ENCODE results near the gene ABCC1. TPM values are rescaled to one million over a fixed set of nuclear protein-coding genes. Genes with fewer than 3 reads are reported as not detected.
"Not testable (repeated sequence)": the region's sequence is repeated elsewhere in the genome, so short reads cannot be mapped to it uniquely, and the experiment has no call there.

The ABCC1 gene
- total RNA-seq, 2 donors from 2014 or later: 78.0 to 84.0 TPM

- no peak overlapping the region for H3K4me3 Mint-ChIP-seq
- peaks cover 49% of the 10 kb centered on the region for H3K36me3 Mint-ChIP-seq (ENCODE audit: low read depth)
- no peaks in the 10 kb centered on the region for H3K27me3 Mint-ChIP-seq
- peak overlapping the region; percentile 52 for H3K27ac Mint-ChIP-seq
- H3K9me3 Mint-ChIP-seq: peaks cover 10% of the 10 kb centered on the region
- peaks cover 9% of the 10 kb centered on the region for H3K4me1 Mint-ChIP-seq
- peak; percentile 48 for ATAC-seq (replicated peaks)
These were observed 20.8 kb downstream of the ABCC1 start for GRCh38 chr16:15970202-15970601.

- Mint-ChIP-seq H3K4me3 (no peak overlapping the region), H3K4me1 (peaks cover 9% of the 10 kb centered on the region), H3K27ac (no peak overlapping the region), H3K27me3 (no peaks in the 10 kb centered on the region), H3K9me3 (peaks cover 10% of the 10 kb centered on the region), H3K36me3 (ENCODE audit: low read depth) (peaks cover 54% of the 10 kb centered on the region)
- ATAC-seq (replicated peaks): no peak
These were observed 21.5 kb downstream of the ABCC1 start for GRCh38 chr16:15970743-15971439.

- no peak overlapping the region for H3K27ac Mint-ChIP-seq
- no peaks in the 10 kb centered on the region for H3K27me3 Mint-ChIP-seq
- H3K4me1 Mint-ChIP-seq: peaks cover 14% of the 10 kb centered on the region
- peaks cover 59% of the 10 kb centered on the region for H3K36me3 Mint-ChIP-seq (ENCODE audit: low read depth)
- H3K4me3 Mint-ChIP-seq: no peak overlapping the region
- no peak for ATAC-seq (replicated peaks)
- H3K9me3 Mint-ChIP-seq: peaks cover 10% of the 10 kb centered on the region
These were observed 22.0 kb downstream of the ABCC1 start for GRCh38 chr16:15971440-15971815.

- ATAC-seq (replicated peaks): no peak
- Mint-ChIP-seq H3K27me3 (no peaks in the 10 kb centered on the region), H3K9me3 (peaks cover 10% of the 10 kb centered on the region), H3K4me3 (no peak overlapping the region), H3K27ac (no peak overlapping the region), H3K4me1 (peaks cover 21% of the 10 kb centered on the region), H3K36me3 (ENCODE audit: low read depth) (peaks cover 68% of the 10 kb centered on the region)
These were observed 22.8 kb downstream of the ABCC1 start for GRCh38 chr16:15972046-15972868.

- Mint-ChIP-seq H3K36me3 (ENCODE audit: low read depth) (peaks cover 69% of the 10 kb centered on the region), H3K4me1 (peaks cover 22% of the 10 kb centered on the region), H3K4me3 (no peak overlapping the region), H3K9me3 (peaks cover 12% of the 10 kb centered on the region), H3K27me3 (no peaks in the 10 kb centered on the region), H3K27ac (no peak overlapping the region)
- ATAC-seq (replicated peaks): no peak
These were observed 24.0 kb downstream of the ABCC1 start for GRCh38 chr16:15973421-15973820.

GRCh38 chr16:15974057-15974456 lies 24.6 kb downstream of the ABCC1 start:
- peak overlapping the region; percentile 52 for H3K27ac Mint-ChIP-seq
- ATAC-seq (replicated peaks): no peak
- peaks cover 26% of the 10 kb centered on the region for H3K4me1 Mint-ChIP-seq
- no peak overlapping the region for H3K4me3 Mint-ChIP-seq
- peaks cover 16% of the 10 kb centered on the region for H3K9me3 Mint-ChIP-seq
- no peaks in the 10 kb centered on the region for H3K27me3 Mint-ChIP-seq
- H3K36me3 Mint-ChIP-seq (ENCODE audit: low read depth): peaks cover 71% of the 10 kb centered on the region

- Mint-ChIP-seq H3K36me3 (ENCODE audit: low read depth) (peaks cover 80% of the 10 kb centered on the region), H3K27me3 (no peaks in the 10 kb centered on the region), H3K9me3 (peaks cover 22% of the 10 kb centered on the region), H3K27ac (peak overlapping the region; percentile 78), H3K4me1 (peaks cover 24% of the 10 kb centered on the region), H3K4me3 (no peak overlapping the region)
- no peak for ATAC-seq (replicated peaks)
These were observed 25.8 kb downstream of the ABCC1 start for GRCh38 chr16:15975172-15975571.

- H3K4me1 Mint-ChIP-seq: peaks cover 21% of the 10 kb centered on the region
- no peak for ATAC-seq (replicated peaks)
- peak overlapping the region; percentile 78 for H3K27ac Mint-ChIP-seq
- H3K36me3 Mint-ChIP-seq (ENCODE audit: low read depth): peaks cover 78% of the 10 kb centered on the region
- H3K27me3 Mint-ChIP-seq: no peaks in the 10 kb centered on the region
- H3K9me3 Mint-ChIP-seq: peaks cover 24% of the 10 kb centered on the region
- peak overlapping the region; percentile 13 for H3K4me3 Mint-ChIP-seq
These were observed 26.9 kb downstream of the ABCC1 start for GRCh38 chr16:15976225-15976812.

- Mint-ChIP-seq H3K36me3 (ENCODE audit: low read depth) (peaks cover 78% of the 10 kb centered on the region), H3K9me3 (peaks cover 23% of the 10 kb centered on the region), H3K27me3 (no peaks in the 10 kb centered on the region), H3K4me3 (peak overlapping the region; percentile 13), H3K27ac (peak overlapping the region; percentile 78), H3K4me1 (peaks cover 17% of the 10 kb centered on the region)
- ATAC-seq (replicated peaks): peak; percentile 66
These were observed 27.7 kb downstream of the ABCC1 start for GRCh38 chr16:15976929-15977637.

- H3K36me3 Mint-ChIP-seq (ENCODE audit: low read depth): peaks cover 86% of the 10 kb centered on the region
- no peak for ATAC-seq (replicated peaks)
- H3K27me3 Mint-ChIP-seq: no peaks in the 10 kb centered on the region
- H3K9me3 Mint-ChIP-seq: peaks cover 20% of the 10 kb centered on the region
- peaks cover 30% of the 10 kb centered on the region for H3K4me1 Mint-ChIP-seq
- H3K27ac Mint-ChIP-seq: no peak overlapping the region
- H3K4me3 Mint-ChIP-seq: no peak overlapping the region
These were observed 30.4 kb downstream of the ABCC1 start for GRCh38 chr16:15979801-15980200.

- H3K27me3 Mint-ChIP-seq: no peaks in the 10 kb centered on the region
- ATAC-seq (replicated peaks): no peak
- no peak overlapping the region for H3K4me3 Mint-ChIP-seq
- peaks cover 20% of the 10 kb centered on the region for H3K9me3 Mint-ChIP-seq
- H3K36me3 Mint-ChIP-seq (ENCODE audit: low read depth): peaks cover 86% of the 10 kb centered on the region
- H3K4me1 Mint-ChIP-seq: peaks cover 30% of the 10 kb centered on the region
- H3K27ac Mint-ChIP-seq: no peak overlapping the region
These were observed 30.9 kb downstream of the ABCC1 start for GRCh38 chr16:15980329-15980728.

- Mint-ChIP-seq H3K27me3 (no peaks in the 10 kb centered on the region), H3K36me3 (ENCODE audit: low read depth) (peaks cover 76% of the 10 kb centered on the region), H3K4me3 (no peak overlapping the region), H3K27ac (no peak overlapping the region), H3K9me3 (peaks cover 20% of the 10 kb centered on the region), H3K4me1 (peaks cover 26% of the 10 kb centered on the region)
- ATAC-seq (replicated peaks): no peak
These were observed 32.0 kb downstream of the ABCC1 start for GRCh38 chr16:15981382-15981781.

- Mint-ChIP-seq H3K36me3 (ENCODE audit: low read depth) (peaks cover 71% of the 10 kb centered on the region), H3K4me1 (peaks cover 28% of the 10 kb centered on the region), H3K27ac (peak overlapping the region; percentile 42), H3K9me3 (peaks cover 20% of the 10 kb centered on the region)
- not testable (repeated sequence) for ATAC-seq (replicated peaks); H3K27me3 Mint-ChIP-seq; H3K4me3 Mint-ChIP-seq
These were observed 32.9 kb downstream of the ABCC1 start for GRCh38 chr16:15982194-15982915.

- H3K9me3 Mint-ChIP-seq: peaks cover 15% of the 10 kb centered on the region
- no peak overlapping the region for H3K4me3 Mint-ChIP-seq
- no peak overlapping the region for H3K27ac Mint-ChIP-seq
- H3K4me1 Mint-ChIP-seq: peaks cover 36% of the 10 kb centered on the region
- no peak for ATAC-seq (replicated peaks)
- H3K36me3 Mint-ChIP-seq (ENCODE audit: low read depth): peaks cover 57% of the 10 kb centered on the region
- H3K27me3 Mint-ChIP-seq: no peaks in the 10 kb centered on the region
These were observed 34.5 kb downstream of the ABCC1 start for GRCh38 chr16:15983898-15984297.
